NCI-H2227 (cell line): ENCODE data around the gene RAB3D.
"Not testable (repeated sequence)": the region's sequence is repeated elsewhere in the genome, so short reads cannot be mapped to it uniquely, and the experiment has no call there.

Experiments used
- DNase-seq: peaks from one replicate; lab custom pipeline; 2025; ENCODE audit not compliant: unreplicated experiment; lab: John Stamatoyannopoulos, UW

Gene RAB3D

GRCh38 chr19:11338569-11339253 lies 746 bp downstream of the RAB3D start:
- DNase-seq = no peak

GRCh38 chr19:11338121-11338520 lies 1.3 kb downstream of the RAB3D start:
- no peak for DNase-seq

GRCh38 chr19:11337080-11337479 lies 2.4 kb downstream of the RAB3D start:
- no peak for DNase-seq

GRCh38 chr19:11335449-11336146 lies 3.9 kb downstream of the RAB3D start:
- no peak for DNase-seq

GRCh38 chr19:11333838-11334237 lies 5.6 kb downstream of the RAB3D start:
- not testable (repeated sequence) for DNase-seq

- no peak for DNase-seq
Measured at GRCh38 chr19:11332822-11333221, 6.6 kb downstream of the RAB3D start.

- DNase-seq = no peak
Measured at GRCh38 chr19:11331502-11331901, 8.0 kb downstream of the RAB3D start.

- DNase-seq = no peak
Measured at GRCh38 chr19:11330127-11330526, 9.3 kb downstream of the RAB3D start.

- no peak for DNase-seq
Measured at GRCh38 chr19:11325544-11325943, 13.9 kb downstream of the RAB3D start.

GRCh38 chr19:11324748-11325389 lies 14.6 kb downstream of the RAB3D start:
- DNase-seq = no peak

GRCh38 chr19:11324079-11324661 lies 15.3 kb downstream of the RAB3D start:
- peak; percentile 27 for DNase-seq

- no peak for DNase-seq
Measured at GRCh38 chr19:11323601-11324078, 15.8 kb downstream of the RAB3D start.

- no peak for DNase-seq
Measured at GRCh38 chr19:11322269-11323024, 17.0 kb downstream of the RAB3D start.

- no peak for DNase-seq
Measured at GRCh38 chr19:11321191-11322126, 18.0 kb downstream of the RAB3D start.

GRCh38 chr19:11320278-11320995 lies 19.0 kb downstream of the RAB3D start:
- not testable (repeated sequence) for DNase-seq

GRCh38 chr19:11306337-11306736 lies 33.1 kb downstream of the RAB3D start:
- no peak for DNase-seq

- no peak for DNase-seq
Measured at GRCh38 chr19:11304936-11305335, 34.5 kb downstream of the RAB3D start.

- DNase-seq = no peak
Measured at GRCh38 chr19:11300811-11301120, 38.7 kb downstream of the RAB3D start.
